Cardiac muscle cell (in vitro differentiated cells and primary cell): ENCODE results near the gene TMEM42. TPM values are rescaled to one million over a fixed set of nuclear protein-coding genes. Genes with fewer than 3 reads are reported as not detected.

ENCODE experiments used
- DNase-seq, 2 donors: peaks; one replicate each; pipeline versions ENCODE4 v3.0.0 to v3.0.0-alpha.2; 2010 to 2017; ENCODE audit warnings: low read depth in 1 of 2, low spot score in 1 of 2
- H3K27ac ChIP-seq: fragments of 200-600 bp; sonication (generic); 2 replicates; pipeline ENCODE4 v1.5.1; 2016
- H3K27me3 ChIP-seq: fragments of 200-600 bp; sonication (generic); 2 replicates; pipeline ENCODE4 v1.6.0; 2016; ENCODE audit warnings: control low read depth
- H3K36me3 ChIP-seq: fragments of 200-600 bp; sonication (generic); 2 replicates; pipeline ENCODE4 v1.5.1; 2016; ENCODE audit warnings: control low read depth
- H3K4me1 ChIP-seq: fragments of 200-600 bp; sonication (generic); 2 replicates; pipeline ENCODE4 v1.8.1; 2017; ENCODE audit warnings: low read depth, mild to moderate bottlenecking, mixed run types
- H3K4me3 ChIP-seq: fragments of 200-600 bp; sonication (generic); 2 replicates; pipeline ENCODE4 v1.5.1; 2016; ENCODE audit warnings: mild to moderate bottlenecking
- H3K9me3 ChIP-seq: fragments of 200-600 bp; sonication (generic); 2 replicates; pipeline ENCODE4 v1.5.1; 2017; ENCODE audit warnings: low read depth, mild to moderate bottlenecking, control low read depth
- CTCF ChIP-seq: IDR thresholded peaks from 2 replicates; pipeline ENCODE4 v1.5.1; 2012; ENCODE audit warnings: low read depth, mild to moderate bottlenecking, low read length
- polyA plus RNA-seq: library from polyadenylated mRNA; unstranded; fragments of >200 nt; fragmentation: Nextera tagmentation; extraction: Ambion mirVana; gene quantifications from 2 replicates; pipeline ENCODE4 v1.2.1, GENCODE V29; 2016
- total RNA-seq: library from RNA; depleted of rRNA; stranded (reverse); fragments of >200 nt; gene quantifications from 2 replicates; pipeline ENCODE4 v1.2.3, GENCODE V29; 2016

The TMEM42 gene
- total and polyA plus RNA-seq, 2 experiments from 2014 or later: 27.3 to 39.6 TPM

- DNase-seq: no peak
- H3K36me3 ChIP-seq: no peaks in the 10 kb centered on the region
- no peaks in the 10 kb centered on the region for H3K27me3 ChIP-seq
- no peaks in the 10 kb centered on the region for H3K9me3 ChIP-seq
- H3K27ac ChIP-seq: no peak overlapping the region
- no peak overlapping the region for H3K4me3 ChIP-seq
- TF ChIP-seq CTCF: no peak
- H3K4me1 ChIP-seq: no peaks in the 10 kb centered on the region
Measured at GRCh38 chr3:44877333-44877732, 15.6 kb downstream of the TMEM42 start.

GRCh38 chr3:44880284-44880683, 18.6 kb downstream of the TMEM42 start:
- H3K4me1 ChIP-seq: no peaks in the 10 kb centered on the region
- H3K27me3 ChIP-seq: no peaks in the 10 kb centered on the region
- TF ChIP-seq CTCF: no peak
- DNase-seq: no peak
- H3K4me3 ChIP-seq: no peak overlapping the region
- H3K9me3 ChIP-seq: no peaks in the 10 kb centered on the region
- H3K27ac ChIP-seq: no peak overlapping the region
- H3K36me3 ChIP-seq: no peaks in the 10 kb centered on the region

- Histone ChIP-seq H3K27me3 (no peaks in the 10 kb centered on the region), H3K27ac (no peak overlapping the region)
- no peak for DNase-seq
Measured at GRCh38 chr3:44883213-44883955, 21.7 kb downstream of the TMEM42 start.

GRCh38 chr3:44883999-44884431, 22.3 kb downstream of the TMEM42 start:
- no peaks in the 10 kb centered on the region for H3K9me3 ChIP-seq
- no peaks in the 10 kb centered on the region for H3K4me1 ChIP-seq
- no peak for TF ChIP-seq CTCF
- no peaks in the 10 kb centered on the region for H3K27me3 ChIP-seq
- H3K36me3 ChIP-seq: no peaks in the 10 kb centered on the region
- peak in 1 of 2 donors; percentile 95 for DNase-seq
- no peak overlapping the region for H3K27ac ChIP-seq
- no peak overlapping the region for H3K4me3 ChIP-seq

More at GRCh38 chr3:44883213-44883955, 21.7 kb downstream of the TMEM42 start:
- Histone ChIP-seq H3K4me3 (no peak overlapping the region), H3K9me3 (no peaks in the 10 kb centered on the region), H3K4me1 (no peaks in the 10 kb centered on the region), H3K36me3 (no peaks in the 10 kb centered on the region)
- no peak for TF ChIP-seq CTCF

GRCh38 chr3:44885618-44886017, 23.9 kb downstream of the TMEM42 start:
- Histone ChIP-seq H3K27me3 (no peaks in the 10 kb centered on the region), H3K27ac (no peak overlapping the region), H3K9me3 (no peaks in the 10 kb centered on the region), H3K4me3 (no peak overlapping the region), H3K4me1 (no peaks in the 10 kb centered on the region), H3K36me3 (no peaks in the 10 kb centered on the region)
- TF ChIP-seq CTCF: no peak
- peak in 1 of 2 donors; percentile 93 for DNase-seq
